ENCODE data around the gene FLII. TPM values are rescaled to one million over a fixed set of nuclear protein-coding genes. Genes with fewer than 3 reads are reported as not detected.

Gene FLII
- total and polyA plus RNA-seq, 12 donors = 150 to 652 (median 297) TPM

DNA sequence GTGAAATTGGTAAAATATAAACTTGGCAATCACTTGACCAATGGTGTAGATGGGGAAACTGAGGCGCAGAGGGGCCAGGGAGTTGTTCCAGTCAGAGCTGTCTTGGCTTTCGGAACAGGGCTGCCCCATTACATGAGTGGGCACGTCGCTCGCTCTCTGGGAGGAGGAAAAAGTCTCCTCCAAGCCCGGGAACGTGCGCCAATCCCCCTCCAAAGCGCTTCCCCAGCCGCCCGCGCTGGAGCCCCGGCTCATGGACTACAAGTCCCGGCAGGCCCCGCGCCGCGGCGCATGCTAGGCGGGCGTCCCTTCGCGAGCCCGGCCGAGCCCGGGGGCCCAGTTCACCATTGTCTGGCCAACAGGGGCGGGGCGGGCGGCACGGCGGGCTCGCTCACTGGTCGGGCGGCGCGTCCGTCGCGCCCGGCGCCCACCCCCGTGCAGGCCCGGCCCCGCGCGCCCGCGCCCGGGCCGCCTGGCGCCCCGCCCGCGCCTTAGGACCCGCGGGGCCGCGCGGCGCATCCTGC is 33.4 kb downstream of the FLII start, which contains the start of gene LLGL1:
TSS of gene LLGL1 (plus strand) at position 515 of the 521 bp plus-strand sequence. CDS start 48 bp downstream, outside the sequence.
- H3K4me3 ChIP-seq = peak within 1 kb of the TSS in 3 of 4 donors; percentile 33 to 84 (median 78)
- H3K27ac ChIP-seq = peak within 1 kb of the TSS in 2 of 5 donors; percentile 59 to 84
- H3K36me3 ChIP-seq (replicated peaks in 1 of 2) = no peaks in the 10 kb centered on the region
- intact Hi-C loops (cut with DNase I) = no loop called here
- no peaks in the 10 kb centered on the region for H3K27me3 ChIP-seq
- peaks cover 12 to 13% of the 10 kb centered on the region in 2 donors for H3K4me1 ChIP-seq (replicated peaks in 1 of 2)
- 1 to 3% (median 1%) methylated on average over 5 to 60 of the region's 60 CpGs for WGBS, 4 donors
- peak; percentile 96 to 98 (median 97) for DNase-seq
- TF ChIP-seq, protein P1, sequence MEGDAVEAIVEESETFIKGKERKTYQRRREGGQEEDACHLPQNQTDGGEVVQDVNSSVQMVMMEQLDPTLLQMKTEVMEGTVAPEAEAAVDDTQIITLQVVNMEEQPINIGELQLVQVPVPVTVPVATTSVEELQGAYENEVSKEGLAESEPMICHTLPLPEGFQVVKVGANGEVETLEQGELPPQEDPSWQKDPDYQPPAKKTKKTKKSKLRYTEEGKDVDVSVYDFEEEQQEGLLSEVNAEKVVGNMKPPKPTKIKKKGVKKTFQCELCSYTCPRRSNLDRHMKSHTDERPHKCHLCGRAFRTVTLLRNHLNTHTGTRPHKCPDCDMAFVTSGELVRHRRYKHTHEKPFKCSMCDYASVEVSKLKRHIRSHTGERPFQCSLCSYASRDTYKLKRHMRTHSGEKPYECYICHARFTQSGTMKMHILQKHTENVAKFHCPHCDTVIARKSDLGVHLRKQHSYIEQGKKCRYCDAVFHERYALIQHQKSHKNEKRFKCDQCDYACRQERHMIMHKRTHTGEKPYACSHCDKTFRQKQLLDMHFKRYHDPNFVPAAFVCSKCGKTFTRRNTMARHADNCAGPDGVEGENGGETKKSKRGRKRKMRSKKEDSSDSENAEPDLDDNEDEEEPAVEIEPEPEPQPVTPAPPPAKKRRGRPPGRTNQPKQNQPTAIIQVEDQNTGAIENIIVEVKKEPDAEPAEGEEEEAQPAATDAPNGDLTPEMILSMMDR (IDR thresholded peaks at IDR 0.05) = no peak
- TF ChIP-seq POLR2A (IDR thresholded peaks at IDR 0.05) = no peak
- no peaks in the 10 kb centered on the region for H3K9me3 ChIP-seq (replicated peaks in 1 of 3)

DNA sequence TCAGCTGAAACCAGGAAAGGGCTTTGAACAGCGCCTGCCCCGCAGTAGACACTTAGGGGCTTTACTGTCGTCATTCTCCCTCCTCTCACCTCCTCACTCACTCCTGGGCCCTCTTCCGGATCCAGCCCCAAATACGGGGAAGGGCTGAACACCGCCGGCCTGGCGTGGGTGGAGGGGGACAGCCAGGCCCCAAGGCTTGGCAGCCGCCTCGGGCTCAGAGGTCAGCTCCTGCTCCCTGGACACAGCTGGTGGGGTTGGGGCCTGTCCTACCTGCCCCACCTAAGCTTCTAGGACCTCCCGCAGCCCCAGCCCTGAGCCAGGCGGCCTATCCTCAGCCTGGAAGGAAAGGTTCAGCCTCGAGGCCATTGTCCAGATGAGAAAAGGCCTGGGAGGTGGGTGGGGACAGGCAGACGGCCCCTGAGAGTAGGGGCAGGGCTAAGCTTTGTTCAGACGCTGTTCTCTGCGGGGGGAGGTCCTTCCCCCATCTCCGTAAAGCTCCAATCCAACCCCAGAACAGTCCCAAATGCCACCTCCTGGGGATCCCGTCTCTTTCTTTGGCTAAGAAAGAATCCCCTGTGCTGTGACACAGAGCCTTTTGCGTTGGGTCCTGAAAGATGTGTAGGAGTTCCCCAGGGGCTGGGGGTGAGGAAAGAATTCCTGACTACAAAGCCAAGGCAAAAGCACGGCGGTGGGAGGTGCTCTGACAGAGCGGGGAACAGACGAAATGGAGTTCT is 34.0 kb downstream of the FLII start:
- Histone ChIP-seq H3K9me3 (replicated peaks in 1 of 3) (no peaks in the 10 kb centered on the region), H3K4me3 (peak overlapping the region in 1 of 4 donors; percentile 84), H3K27me3 (no peaks in the 10 kb centered on the region), H3K4me1 (replicated peaks in 1 of 2) (peaks cover 12 to 13% of the 10 kb centered on the region in 2 donors), H3K36me3 (replicated peaks in 1 of 2) (no peaks in the 10 kb centered on the region), H3K27ac (peak overlapping the region in 2 of 5 donors; percentile 59 to 81)
- peak in 1 of 7 donors; percentile 37 for DNase-seq
- intact Hi-C loops (cut with DNase I) = no loop called here
- no peak for TF ChIP-seq POLR2A (IDR thresholded peaks at IDR 0.05)
- TF ChIP-seq, protein P1 (IDR thresholded peaks at IDR 0.05) = no peak
- 47 to 54% (median 50%) methylated on average over 19 to 23 of the region's 23 CpGs for WGBS, 4 donors

DNA sequence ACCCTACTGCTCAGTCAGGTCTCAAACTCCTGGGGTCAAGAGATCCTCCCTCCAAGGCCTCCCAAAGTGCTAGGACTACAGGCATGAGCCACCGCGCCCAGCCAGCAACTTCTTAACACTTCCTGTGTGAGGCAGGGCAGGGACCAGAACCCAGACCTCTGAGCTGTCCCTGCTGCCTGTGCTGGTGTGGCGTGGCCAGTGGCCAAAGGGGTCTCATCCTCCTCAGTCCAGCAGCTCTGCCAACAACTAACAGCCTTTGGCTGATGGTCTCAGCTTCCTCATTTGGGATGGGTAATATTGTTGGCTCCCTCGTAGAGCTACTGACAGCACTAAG is 34.5 kb downstream of the FLII start:
- Histone ChIP-seq H3K27ac (peak overlapping the region in 2 of 5 donors; percentile 59 to 81), H3K27me3 (no peaks in the 10 kb centered on the region), H3K9me3 (replicated peaks in 1 of 3) (no peaks in the 10 kb centered on the region), H3K4me1 (replicated peaks in 1 of 2) (peaks cover 17 to 18% of the 10 kb centered on the region in 2 donors), H3K36me3 (replicated peaks in 1 of 2) (no peaks in the 10 kb centered on the region), H3K4me3 (no peak overlapping the region)
- intact Hi-C loops (cut with DNase I) = no loop called here
- WGBS, 4 donors = 80 to 97% (median 86%) methylated on average over 4 of the region's 4 CpGs
- peak in 1 of 7 donors; percentile 24 for DNase-seq
- TF ChIP-seq, protein P1 (IDR thresholded peaks at IDR 0.05) = no peak
- TF ChIP-seq POLR2A (IDR thresholded peaks at IDR 0.05) = no peak

DNA sequence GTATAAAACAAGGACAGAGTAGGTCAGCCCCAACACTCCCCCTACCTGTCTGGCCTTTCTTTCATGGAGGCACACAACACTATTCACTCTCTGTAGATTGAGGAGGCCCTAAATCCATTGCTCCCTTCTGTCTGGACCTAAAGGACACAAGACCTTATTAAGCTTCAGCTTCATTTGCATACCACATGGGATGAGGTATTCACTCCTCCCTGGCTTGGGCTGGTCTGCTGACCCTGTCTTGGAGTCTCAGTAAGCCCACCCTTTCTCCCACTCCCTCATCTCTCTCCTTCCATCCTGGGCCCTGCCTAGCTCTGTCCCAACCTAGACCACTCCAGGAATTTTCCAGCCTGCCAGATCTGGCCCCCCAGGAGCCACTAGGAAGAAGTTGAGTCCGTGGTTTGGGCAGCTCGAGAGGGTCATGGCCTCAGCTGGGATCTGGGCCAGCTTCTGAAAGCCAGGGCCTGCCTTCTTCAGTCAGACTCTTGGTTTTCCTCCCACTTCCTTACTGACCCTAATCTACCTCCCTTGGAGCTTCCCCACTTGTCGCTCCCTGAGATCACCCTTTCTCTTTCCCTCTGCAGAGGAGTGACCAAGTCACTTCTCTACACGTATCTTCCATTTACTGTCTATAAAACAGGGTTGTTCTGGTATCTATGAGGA is 39.7 kb downstream of the FLII start:
- H3K9me3 ChIP-seq (replicated peaks in 1 of 3) = no peaks in the 10 kb centered on the region
- peak in 4 of 7 donors; percentile 26 to 75 (median 64) for DNase-seq
- no peak overlapping the region for H3K4me3 ChIP-seq
- H3K4me1 ChIP-seq (replicated peaks in 1 of 2) = peaks cover 8 to 10% of the 10 kb centered on the region in 2 donors
- H3K27ac ChIP-seq = peak overlapping the region in 1 of 5 donors; percentile 32
- no peak for TF ChIP-seq POLR2A (IDR thresholded peaks at IDR 0.05)
- TF ChIP-seq, protein P1 (IDR thresholded peaks at IDR 0.05) = no peak
- no peaks in the 10 kb centered on the region for H3K36me3 ChIP-seq (replicated peaks in 1 of 2)
- WGBS, 4 donors = 32 to 57% (median 44%) methylated on average over 3 to 4 of the region's 4 CpGs
- H3K27me3 ChIP-seq = no peaks in the 10 kb centered on the region
- intact Hi-C loops (cut with DNase I) = loop anchor here in 1 of 2 donors (5.0 kb wide), 1 partner anchor 77 kb away; no protein-coding TSS in a partner anchor

Data from adrenal gland (tissue), 12 donors.